Measurements from ENCODE around the gene NCK2.

NCK2 gene

GRCh38 chr2:105793196-105793975, 48.7 kb downstream of the NCK2 start:
- DNase-seq (ENCODE audit: low spot score): no peak

GRCh38 chr2:105794926-105795574, 50.3 kb downstream of the NCK2 start:
- no peak for DNase-seq (ENCODE audit: low spot score)

GRCh38 chr2:105795575-105795934, 50.8 kb downstream of the NCK2 start:
- peak; percentile 62 for DNase-seq (ENCODE audit: low spot score)

GRCh38 chr2:105796131-105796638, 51.5 kb downstream of the NCK2 start:
- peak; percentile 65 for DNase-seq (ENCODE audit: low spot score)

GRCh38 chr2:105796791-105797190, 52.1 kb downstream of the NCK2 start:
- no peak for DNase-seq (ENCODE audit: low spot score)

GRCh38 chr2:105797298-105797819, 52.6 kb downstream of the NCK2 start:
- peak; percentile 83 for DNase-seq (ENCODE audit: low spot score)

GRCh38 chr2:105798595-105798994, 53.9 kb downstream of the NCK2 start:
- peak; percentile 61 for DNase-seq (ENCODE audit: low spot score)

GRCh38 chr2:105800036-105800713, 55.5 kb downstream of the NCK2 start:
- no peak for DNase-seq (ENCODE audit: low spot score)

GRCh38 chr2:105800953-105801635, 56.4 kb downstream of the NCK2 start:
- DNase-seq (ENCODE audit: low spot score): no peak

- no peak for DNase-seq (ENCODE audit: low spot score)
These were observed 57.2 kb downstream of the NCK2 start for GRCh38 chr2:105801961-105802360.

GRCh38 chr2:105802587-105802986, 57.9 kb downstream of the NCK2 start:
- DNase-seq (ENCODE audit: low spot score): peak; percentile 83

- peak; percentile 86 for DNase-seq (ENCODE audit: low spot score)
These were observed 58.6 kb downstream of the NCK2 start for GRCh38 chr2:105803337-105803736.

- no peak for DNase-seq (ENCODE audit: low spot score)
These were observed 59.1 kb downstream of the NCK2 start for GRCh38 chr2:105803773-105804172.

GRCh38 chr2:105804266-105804665, 59.6 kb downstream of the NCK2 start:
- DNase-seq (ENCODE audit: low spot score): no peak

GRCh38 chr2:105806996-105807395, 62.3 kb downstream of the NCK2 start:
- no peak for DNase-seq (ENCODE audit: low spot score)

GRCh38 chr2:105808423-105809096, 63.8 kb downstream of the NCK2 start:
- no peak for DNase-seq (ENCODE audit: low spot score)

GRCh38 chr2:105809097-105809473, 64.4 kb downstream of the NCK2 start:
- peak; percentile 56 for DNase-seq (ENCODE audit: low spot score)

GRCh38 chr2:105809723-105810122, 65.0 kb downstream of the NCK2 start:
- DNase-seq (ENCODE audit: low spot score): no peak

GRCh38 chr2:105812180-105813044, 67.7 kb downstream of the NCK2 start:
- DNase-seq (ENCODE audit: low spot score): no peak

GRCh38 chr2:105813045-105813315, 68.3 kb downstream of the NCK2 start:
- DNase-seq (ENCODE audit: low spot score): no peak

- no peak for DNase-seq (ENCODE audit: low spot score)
These were observed 68.7 kb downstream of the NCK2 start for GRCh38 chr2:105813405-105813804.

Data from activated CD4-positive, alpha-beta T cell treated with anti-CD3 and anti-CD28 coated beads, Interleukin-2, Interleukin-4, amounts not matched to agents 100 ng/mL and 50 ng/mL, durations not matched to agents 16 hours and 8 hours (primary cell).